IPS-NIHi7 (cell line): ENCODE results near the gene LIPF.
"Not testable (repeated sequence)": the region's sequence is repeated elsewhere in the genome, so short reads cannot be mapped to it uniquely, and the experiment has no call there.

Source experiments
- DNase-seq: peaks from one replicate; pipeline ENCODE4 v3.0.0; 2012; ENCODE audit warnings: mixed read lengths; ENCODE audit errors: extremely low spot score

LIPF gene

DNA sequence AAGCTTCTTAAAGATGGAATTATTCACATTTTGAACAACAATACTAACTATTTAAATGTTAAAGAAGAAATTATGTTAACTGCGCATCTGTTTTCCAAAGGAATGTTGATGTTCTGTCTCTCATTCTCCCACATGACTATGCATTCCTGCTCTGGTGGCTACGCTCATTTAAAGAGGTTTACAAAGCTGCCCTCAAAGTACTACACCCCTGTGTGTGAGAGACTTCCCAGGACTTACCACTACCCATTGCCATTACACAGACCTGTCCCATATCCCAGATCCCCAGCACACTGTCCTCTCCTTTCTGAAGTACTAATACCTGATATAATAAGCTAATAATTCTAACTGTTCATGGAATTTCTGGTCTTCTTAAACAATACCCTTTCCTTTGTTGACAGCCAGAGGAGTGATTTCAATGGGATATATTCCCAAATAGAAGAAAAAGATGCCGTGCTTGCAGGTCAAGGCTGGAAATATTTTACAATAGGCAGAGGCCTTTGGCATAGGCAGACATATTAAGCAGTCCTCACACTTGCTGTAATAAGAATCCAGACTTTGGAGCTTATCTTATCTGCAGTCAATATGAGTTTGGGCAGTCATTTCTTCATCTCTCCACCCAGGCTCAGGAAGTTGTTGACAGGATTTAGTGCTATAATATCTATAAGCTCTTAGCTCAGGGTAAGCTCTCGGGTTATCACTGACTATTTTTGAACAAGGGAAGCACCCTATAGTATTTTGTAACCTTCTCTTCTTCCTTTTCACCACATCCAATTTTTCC lies 12.2 kb downstream of the LIPF start:
- DNase-seq: no peak

DNA sequence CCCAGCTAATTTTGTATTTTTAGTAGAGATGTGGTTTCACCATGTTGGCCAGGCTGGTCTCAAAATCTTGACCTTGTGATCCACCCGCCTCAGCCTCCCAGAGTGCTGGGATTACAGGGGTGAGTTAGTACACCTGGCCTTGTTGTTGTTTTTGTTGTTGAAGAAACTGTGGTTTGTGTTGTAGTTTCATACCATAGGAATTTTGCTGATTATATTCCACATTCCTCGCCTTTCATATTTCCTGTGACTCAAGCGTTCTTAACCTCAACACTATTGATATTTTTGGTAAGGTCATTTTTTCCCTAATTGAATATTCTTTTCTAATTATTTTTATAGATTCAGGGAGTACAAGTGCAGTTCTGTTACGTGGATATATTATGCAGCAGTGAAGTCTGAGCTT lies 16.7 kb downstream of the LIPF start:
- no peak for DNase-seq

- no peak for DNase-seq
Observed at GRCh38 chr10:88682491-88682890, 18.2 kb downstream of the LIPF start.

GRCh38 chr10:88687853-88688467 lies 23.7 kb downstream of the LIPF start:
- DNase-seq: peak; percentile 21

GRCh38 chr10:88689366-88689765 lies 25.1 kb downstream of the LIPF start:
- DNase-seq: no peak

GRCh38 chr10:88693392-88694020 lies 29.3 kb downstream of the LIPF start:
- no peak for DNase-seq

DNA sequence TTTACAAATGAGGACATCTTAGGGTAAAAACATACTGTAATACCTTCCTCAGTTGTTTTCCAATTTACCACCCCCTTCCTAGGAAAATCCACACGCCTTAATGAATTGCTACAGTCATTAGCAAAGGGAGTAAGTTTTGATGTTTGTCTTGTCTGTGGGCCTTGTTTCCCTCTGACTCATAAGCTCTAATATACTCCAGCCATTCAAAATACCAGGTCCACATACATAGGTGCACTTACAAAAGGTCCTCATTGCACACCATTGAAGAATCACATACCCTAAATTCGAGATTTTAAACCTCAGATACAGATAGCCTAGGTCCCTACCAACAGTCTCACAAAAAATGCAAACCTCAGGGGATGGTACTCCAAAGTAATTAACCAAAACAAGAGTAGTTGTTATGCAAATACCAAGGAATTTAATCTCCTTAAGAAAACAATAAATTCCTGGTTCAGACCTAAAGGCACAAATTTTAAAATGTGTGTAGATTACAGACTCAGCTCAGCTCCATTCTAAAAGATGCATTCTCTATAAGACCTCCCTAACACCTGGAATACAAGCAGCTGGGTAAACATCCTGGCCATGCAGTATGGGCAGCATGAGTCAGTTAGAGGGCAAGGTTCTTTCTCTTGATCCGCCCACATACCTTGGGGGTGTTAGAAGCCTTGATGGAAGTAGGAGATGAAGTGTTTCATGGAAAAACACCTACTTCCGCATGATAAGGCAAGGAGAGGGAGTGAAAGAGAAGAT lies 38.8 kb downstream of the LIPF start:
- peak; percentile 76 for DNase-seq

GRCh38 chr10:88705958-88706357 lies 41.7 kb downstream of the LIPF start, which contains the start of gene LIPK:
LIPK (plus strand) TSS chr10:88706249; CDS start chr10:88724544, 18,295 bp downstream.
- no peak for DNase-seq

DNA sequence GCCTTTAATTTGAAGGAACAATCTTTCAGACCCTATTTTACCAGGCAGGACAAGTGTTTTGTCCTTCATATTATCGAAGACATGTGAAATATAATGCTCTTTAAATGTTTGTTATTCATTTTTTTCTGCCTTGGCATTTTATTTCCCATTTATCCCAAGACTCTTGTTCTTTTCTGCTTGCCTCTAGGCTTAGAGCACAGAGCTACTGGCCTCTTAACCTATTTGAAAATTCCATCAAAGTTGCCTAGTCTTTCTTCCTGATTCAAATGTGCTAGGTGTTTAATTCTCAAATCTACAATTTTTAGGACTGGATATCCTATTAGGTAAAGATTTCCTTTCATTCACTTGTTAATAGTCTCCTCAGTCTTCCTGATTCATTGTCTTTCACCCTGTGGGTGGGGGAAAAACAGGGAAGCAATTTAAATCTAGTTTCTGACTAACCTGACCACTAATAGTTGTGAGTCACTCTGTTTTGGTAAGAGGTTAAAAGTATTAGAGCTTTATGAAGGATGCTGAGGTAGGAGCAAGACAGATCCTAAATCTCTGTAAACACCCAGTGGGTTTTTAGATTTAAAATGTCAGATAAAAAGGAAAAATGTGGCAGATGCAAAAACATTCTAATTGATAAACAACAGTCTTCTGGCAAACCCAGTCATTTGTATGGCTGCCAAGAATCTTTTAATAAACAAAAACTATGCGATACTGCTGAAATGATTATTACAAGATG lies 43.4 kb downstream of the LIPF start:
- DNase-seq: no peak

- DNase-seq: not testable (repeated sequence)
Observed at GRCh38 chr10:88709361-88709760, 45.1 kb downstream of the LIPF start.

DNA sequence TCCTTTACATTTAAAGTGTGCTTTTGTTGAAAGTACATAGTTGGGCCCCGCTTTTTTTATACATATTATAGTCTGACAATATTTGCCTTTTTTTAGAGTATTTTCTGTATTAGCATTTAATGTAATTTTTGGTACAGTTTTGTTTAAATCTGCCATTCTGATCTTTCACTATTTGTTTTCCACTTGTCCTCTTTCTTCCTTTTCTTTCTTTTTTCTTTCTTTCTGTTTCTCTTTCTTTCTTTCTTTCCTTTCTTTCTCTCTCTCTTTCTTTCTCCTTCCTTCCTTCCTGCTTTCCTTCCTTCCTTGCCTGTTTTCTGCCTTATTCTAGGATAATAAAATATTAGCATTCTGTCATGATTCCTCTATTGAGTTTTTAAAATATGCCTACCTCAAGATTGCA lies 51.3 kb downstream of the LIPF start:
- DNase-seq: no peak

DNA sequence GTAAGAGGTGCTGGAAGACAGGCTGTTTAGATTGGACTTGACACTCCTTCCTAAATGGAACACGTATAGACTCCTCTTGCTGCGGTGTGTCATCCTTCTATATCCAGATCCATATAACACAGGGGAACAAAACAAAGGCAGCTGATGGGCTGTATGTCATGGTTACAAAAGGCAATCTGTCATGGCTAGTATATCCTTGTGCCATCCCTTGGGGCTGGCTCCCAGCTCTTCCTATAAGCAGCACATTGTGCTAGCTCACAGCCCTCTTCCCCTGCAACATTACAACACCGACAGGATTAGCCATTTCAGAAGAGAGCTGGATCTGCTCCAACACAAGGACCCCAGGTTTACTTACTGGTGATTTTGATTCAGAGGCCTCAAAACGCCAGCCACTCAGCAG lies 57.1 kb downstream of the LIPF start:
- no peak for DNase-seq

GRCh38 chr10:88725798-88726197 lies 61.6 kb downstream of the LIPF start:
- no peak for DNase-seq

DNA sequence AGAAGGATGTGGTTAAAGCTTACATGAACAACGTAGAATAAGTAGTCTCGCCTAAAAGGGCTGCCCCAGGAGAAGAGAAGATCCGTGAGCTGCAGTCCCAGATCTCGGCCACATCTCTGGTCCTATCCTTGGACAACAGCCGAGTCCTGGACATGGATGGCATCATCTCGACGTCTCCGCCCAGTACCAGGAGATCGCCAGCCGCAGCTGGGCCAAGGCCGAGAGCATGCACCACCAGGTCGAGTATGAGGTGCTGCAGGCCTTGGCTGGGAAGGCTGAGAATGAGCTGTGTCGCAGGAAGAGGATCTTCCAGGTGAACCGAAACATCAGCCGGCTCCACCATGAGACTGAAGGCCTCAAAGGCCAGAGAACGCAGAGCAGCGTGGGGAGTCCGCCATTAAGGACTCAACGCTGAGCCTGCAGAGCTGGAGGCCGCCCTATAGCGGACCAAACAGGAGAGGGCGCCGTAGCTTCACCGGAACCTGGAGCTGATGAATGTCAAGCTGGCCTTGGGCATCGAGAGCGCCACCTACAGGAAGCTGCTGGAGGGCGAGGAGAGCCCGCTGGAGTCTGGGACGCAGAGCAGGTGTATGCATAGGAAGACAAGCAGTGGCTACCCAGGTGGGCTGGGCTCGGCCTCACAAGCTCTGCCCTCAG lies 64.0 kb downstream of the LIPF start:
- DNase-seq: peak; percentile 84
